ENCODE measurements around the gene TMEM63C. TPM values are rescaled to one million over a fixed set of nuclear protein-coding genes. Genes with fewer than 3 reads are reported as not detected.

TMEM63C gene
- total RNA-seq, 3 donors from 2014 or later (not counting 1 experiment from before 2014, with no cell fraction given): 1.5 to 5.1 (median 2.1) TPM

- intact Hi-C loops (cut with micrococcal nuclease): no loop called here
Measured at GRCh38 chr14:77276295-77276935, 94.8 kb downstream of the TMEM63C start.

GRCh38 chr14:77276959-77277358, 95.4 kb downstream of the TMEM63C start:
- no peak for TF ChIP-seq CTCF (IDR thresholded peaks at IDR 0.05)
- H3K27me3 ChIP-seq (ENCODE audit: control insufficient read depth, insufficient read depth, low read length): no peaks in the 10 kb centered on the region
- Mint-ChIP-seq H3K4me3 (no peak overlapping the region), H3K4me1 (no peaks in the 10 kb centered on the region), H3K27ac (no peak overlapping the region), H3K36me3 (no peaks in the 10 kb centered on the region), H3K9me3 (no peaks in the 10 kb centered on the region), H3K27me3 (ENCODE audit: low read depth in 2 of 2) (peaks cover 7 to 18% of the 10 kb centered on the region in 2 donors)
- H3K4me3 ChIP-seq (ENCODE audit: low read length): no peak overlapping the region
- H3K36me3 ChIP-seq (ENCODE audit: control insufficient read depth, insufficient read depth, low read length): no peaks in the 10 kb centered on the region
- no peak for DNase-seq
- ATAC-seq: no peak
- 96% methylated on average over 12 of the region's 12 CpGs for WGBS (ENCODE audit: insufficient coverage)
- H3K9me3 ChIP-seq (ENCODE audit: control insufficient read depth, insufficient read depth, low read length): no peaks in the 10 kb centered on the region
- intact Hi-C loops (cut with micrococcal nuclease): no loop called here
- no peak overlapping the region for H3K27ac ChIP-seq (ENCODE audit: low read length)
- no peaks in the 10 kb centered on the region for H3K4me1 ChIP-seq (ENCODE audit: control insufficient read depth, insufficient read depth, low read length)

More at GRCh38 chr14:77276295-77276935, 94.8 kb downstream of the TMEM63C start:
- no peak overlapping the region for H3K4me3 ChIP-seq (ENCODE audit: low read length)
- no peaks in the 10 kb centered on the region for H3K4me1 ChIP-seq (ENCODE audit: control insufficient read depth, insufficient read depth, low read length)
- no peaks in the 10 kb centered on the region for H3K36me3 Mint-ChIP-seq
- no peak for TF ChIP-seq CTCF (IDR thresholded peaks at IDR 0.05)
- no peaks in the 10 kb centered on the region for H3K9me3 ChIP-seq (ENCODE audit: control insufficient read depth, insufficient read depth, low read length)
- H3K27ac Mint-ChIP-seq: no peak overlapping the region
- no peaks in the 10 kb centered on the region for H3K36me3 ChIP-seq (ENCODE audit: control insufficient read depth, insufficient read depth, low read length)
- DNase-seq (no peak), ATAC-seq (no peak)
- H3K4me1 Mint-ChIP-seq: no peaks in the 10 kb centered on the region
- H3K27me3 ChIP-seq (ENCODE audit: control insufficient read depth, insufficient read depth, low read length): no peaks in the 10 kb centered on the region
- H3K27me3 Mint-ChIP-seq (ENCODE audit: low read depth in 2 of 2): peaks cover 11 to 23% of the 10 kb centered on the region in 2 donors
- H3K27ac ChIP-seq (ENCODE audit: low read length): no peak overlapping the region
- 95% methylated on average over 15 of the region's 15 CpGs for WGBS (ENCODE audit: insufficient coverage)
- no peak overlapping the region for H3K4me3 Mint-ChIP-seq
- no peaks in the 10 kb centered on the region for H3K9me3 Mint-ChIP-seq

DNA sequence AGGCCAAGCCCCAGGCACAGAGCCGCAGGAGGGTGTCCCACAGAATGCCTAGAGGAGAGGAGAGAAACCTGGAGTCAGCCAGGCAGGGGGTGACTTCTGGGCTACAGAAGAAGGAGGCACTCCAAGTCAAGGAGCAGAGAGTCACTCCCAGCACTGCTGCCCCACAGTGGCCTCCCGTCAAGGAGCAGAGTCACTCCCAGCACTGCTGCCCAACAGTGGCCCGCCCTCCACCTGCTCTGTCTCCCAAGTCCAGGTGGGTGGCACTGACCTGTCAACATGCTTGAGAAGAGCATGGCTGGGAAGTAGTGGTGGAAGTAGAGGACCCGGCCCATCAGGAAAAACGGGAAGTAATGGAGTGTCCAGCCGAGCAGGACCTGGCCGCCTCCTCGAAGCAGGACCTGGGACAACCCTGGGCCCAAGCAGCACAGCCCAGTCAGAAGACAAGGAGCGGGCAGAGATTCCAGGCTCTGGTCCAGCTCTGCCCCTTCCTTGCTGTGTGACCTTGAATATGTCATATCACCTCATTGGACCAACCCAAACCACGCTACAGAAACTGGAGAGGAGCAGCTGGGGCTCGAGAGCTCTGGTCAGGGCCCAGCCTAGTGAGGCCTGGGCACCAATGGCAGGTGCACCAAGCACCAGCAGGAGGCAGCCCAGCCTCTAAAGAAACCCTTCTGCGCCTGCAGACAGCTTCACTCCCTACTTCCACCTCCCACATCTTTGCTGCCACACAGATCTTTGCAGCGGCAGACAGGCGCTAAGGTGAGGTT, 97.0 kb downstream of the TMEM63C start:
- no peak for ATAC-seq
- Mint-ChIP-seq H3K4me1 (no peaks in the 10 kb centered on the region), H3K4me3 (no peak overlapping the region), H3K9me3 (no peaks in the 10 kb centered on the region), H3K27ac (no peak overlapping the region), H3K36me3 (no peaks in the 10 kb centered on the region), H3K27me3 (ENCODE audit: low read depth in 2 of 2) (peaks cover 0 to under 1% of the 10 kb centered on the region in 2 donors)
- H3K4me3 ChIP-seq (ENCODE audit: low read length): no peak overlapping the region
- H3K27ac ChIP-seq (ENCODE audit: low read length): no peak overlapping the region
- no peaks in the 10 kb centered on the region for H3K27me3 ChIP-seq (ENCODE audit: control insufficient read depth, insufficient read depth, low read length)
- TF ChIP-seq CTCF (IDR thresholded peaks at IDR 0.05): no peak
- no peaks in the 10 kb centered on the region for H3K9me3 ChIP-seq (ENCODE audit: control insufficient read depth, insufficient read depth, low read length)
- peaks cover 2% of the 10 kb centered on the region for H3K36me3 ChIP-seq (ENCODE audit: control insufficient read depth, insufficient read depth, low read length)
- DNase-seq: no peak
- no peaks in the 10 kb centered on the region for H3K4me1 ChIP-seq (ENCODE audit: control insufficient read depth, insufficient read depth, low read length)
- 93% methylated on average over 14 of the region's 14 CpGs for WGBS (ENCODE audit: insufficient coverage)
- intact Hi-C loops (cut with micrococcal nuclease): no loop called here

Measured in natural killer cell (primary cell).